ENCODE measurements around the gene AMBRA1. TPM values are rescaled to one million over a fixed set of nuclear protein-coding genes. Genes with fewer than 3 reads are reported as not detected.
A peak's percentile ranks its signal among the peaks of the same experiment; 100 is the strongest.

The AMBRA1 gene
- total and polyA plus RNA-seq, 2 donors (not counting 3 experiments of a cell fraction or from before 2014, with no cell fraction given) = 18.4 to 32.4 TPM

DNA sequence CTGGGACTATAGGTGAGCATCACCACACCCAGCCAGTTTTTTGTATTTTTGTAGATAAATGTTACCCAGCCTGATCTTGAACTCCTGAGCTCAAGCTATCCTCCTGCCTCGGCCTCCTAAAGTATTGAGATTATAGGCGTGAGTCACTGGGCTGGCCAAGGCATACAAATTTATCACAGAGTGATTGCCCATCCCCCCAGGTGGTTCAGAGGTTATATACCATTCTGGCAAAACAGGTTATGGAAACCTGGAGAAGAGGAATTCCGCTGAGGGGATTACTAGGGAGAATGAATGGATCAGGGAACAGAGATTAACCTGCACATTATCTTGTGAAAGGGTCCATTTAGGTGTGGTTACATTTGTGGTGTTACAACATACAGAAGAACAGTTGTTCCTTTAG, 31.6 kb upstream of the AMBRA1 start:
- H3K79me2 ChIP-seq (ENCODE audit: control insufficient read depth, insufficient read depth, low read length) = peaks cover 6% of the 10 kb centered on the region
- H3K9ac ChIP-seq (replicated peaks; ENCODE audit: extremely low read depth, insufficient read depth, low read length) = no peak overlapping the region
- CTCF ChIA-PET = interaction anchor here (1.2 kb wide), 1 partner anchor 23 kb away, joined by 3 read pairs; no protein-coding TSS in a partner anchor
- peaks cover 3 to 4% of the 10 kb centered on the region in 2 experiments for H3K36me3 ChIP-seq (ENCODE audit: control insufficient read depth in 2 of 2, extremely low read depth in 1 of 2, insufficient read depth in 2 of 2, low read length in 2 of 2)
- H3K9me3 ChIP-seq (replicated peaks; ENCODE audit: control insufficient read depth, insufficient read depth, low read length) = no peaks in the 10 kb centered on the region
- intact Hi-C loops (cut with micrococcal nuclease) = no loop called here
- H3K27ac ChIP-seq (ENCODE audit: insufficient read depth, low read depth, low read length) = no peak overlapping the region
- H3K9me1 ChIP-seq (replicated peaks; ENCODE audit: control insufficient read depth, extremely low read depth, insufficient read depth, low read length) = no peaks in the 10 kb centered on the region
- H3K27me3 ChIP-seq (ENCODE audit: control insufficient read depth in 2 of 2, insufficient read depth in 2 of 2, low read length in 2 of 2) = no peaks in the 10 kb centered on the region
- no peak overlapping the region for H2AFZ ChIP-seq (ENCODE audit: low read depth, low read length)
- no peak overlapping the region for H3K4me2 ChIP-seq (ENCODE audit: insufficient read depth, low read length)
- no peak overlapping the region for H3K4me3 ChIP-seq (replicated peaks in 1 of 3; ENCODE audit: insufficient read depth in 1 of 3, low read depth in 1 of 3, low read length in 3 of 3)
- POLR2A ChIA-PET = no interaction called here
- FAIRE-seq (peak; percentile 71), DNase-seq (ENCODE audit: low read depth, low spot score) (no peak)
- TF ChIP-seq MAX (IDR thresholded peaks at IDR 0.05; ENCODE audit: insufficient read depth, insufficient read length) (no peak), EZH2 (IDR thresholded peaks at IDR 0.05; ENCODE audit: borderline replicate concordance, low read depth, low read length, severe bottlenecking) (no peak), FOS (IDR thresholded peaks at IDR 0.05; ENCODE audit: borderline replicate concordance, insufficient read depth, low read length) (no peak), MYC (IDR thresholded peaks at IDR 0.05; ENCODE audit: low read depth, low read length) (no peak), GATA2 (IDR thresholded peaks at IDR 0.05; ENCODE audit: insufficient read depth, insufficient read length, low read depth, low read length) (no peak), JUN (IDR thresholded peaks at IDR 0.05; ENCODE audit: borderline replicate concordance, insufficient read depth, insufficient read length, low read depth) (no peak), POLR2AphosphoS5 (IDR thresholded peaks at IDR 0.05; ENCODE audit: insufficient read depth, low read depth, low read length) (no peak), POLR2A (IDR thresholded peaks at IDR 0.05; ENCODE audit: low read depth, low read length) (no peak)
- no TSS peak for BruUV-seq (replicated peaks)
- H4K20me1 ChIP-seq (replicated peaks; ENCODE audit: control insufficient read depth, extremely low read depth, insufficient read depth, low read length) = no peaks in the 10 kb centered on the region
- no peaks in the 10 kb centered on the region for H3K4me1 ChIP-seq (ENCODE audit: control insufficient read depth, extremely low read depth, insufficient read depth, low read length)
- dilution Hi-C loops (cut with MboI; ENCODE audit: extremely low pct_ligation_motif_present, low sequenced_read_pairs) = no loop called here

DNA sequence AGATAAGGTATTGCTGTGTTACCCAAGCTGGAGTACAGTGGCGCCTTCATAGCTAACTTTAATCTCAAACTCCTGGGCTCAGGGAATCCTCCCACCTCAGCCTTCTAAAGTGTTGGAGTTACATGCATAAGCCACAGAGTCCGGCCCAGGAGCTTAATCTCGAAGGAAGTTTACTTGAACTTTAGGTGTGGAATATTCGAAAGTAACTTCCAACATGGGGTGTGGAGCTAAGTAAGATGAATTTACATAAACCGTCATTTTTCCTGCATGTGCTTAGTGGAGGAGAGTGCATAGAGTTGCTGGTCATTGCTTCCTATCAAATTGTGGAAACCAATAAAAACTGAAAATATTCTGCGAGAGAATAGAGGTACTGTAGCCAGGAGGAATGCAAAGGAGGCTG, 25.0 kb upstream of the AMBRA1 start:
- no peak overlapping the region for H2AFZ ChIP-seq (ENCODE audit: low read depth, low read length)
- ChIA-PET POLR2A (interaction anchor here (0.6 kb wide), 3 partner anchors 11 to 205 kb away, joined by 3 to 4 read pairs (median 4); no protein-coding TSS in a partner anchor), CTCF (interaction anchor here (0.6 to 3.5 kb wide), 16 partner anchors 8 to 379 kb away, joined by 3 to 27 read pairs (median 6); partner anchors contain the start of gene AMBRA1)
- H3K9ac ChIP-seq (replicated peaks; ENCODE audit: extremely low read depth, insufficient read depth, low read length) = peak overlapping the region; percentile 95
- H3K79me2 ChIP-seq (ENCODE audit: control insufficient read depth, insufficient read depth, low read length) = peaks cover 19% of the 10 kb centered on the region
- H3K27me3 ChIP-seq (ENCODE audit: control insufficient read depth in 2 of 2, insufficient read depth in 2 of 2, low read length in 2 of 2) = no peaks in the 10 kb centered on the region
- FAIRE-seq = no peak
- no peaks in the 10 kb centered on the region for H4K20me1 ChIP-seq (replicated peaks; ENCODE audit: control insufficient read depth, extremely low read depth, insufficient read depth, low read length)
- H3K4me3 ChIP-seq (replicated peaks in 1 of 3; ENCODE audit: insufficient read depth in 1 of 3, low read depth in 1 of 3, low read length in 3 of 3) = peak overlapping the region in 1 of 3 experiments; percentile 2
- dilution Hi-C loops (cut with MboI; ENCODE audit: extremely low pct_ligation_motif_present, low sequenced_read_pairs) (no loop called here), intact Hi-C loops (cut with micrococcal nuclease) (no loop called here)
- no peaks in the 10 kb centered on the region for H3K36me3 ChIP-seq (ENCODE audit: control insufficient read depth in 2 of 2, extremely low read depth in 1 of 2, insufficient read depth in 2 of 2, low read length in 2 of 2)
- no peaks in the 10 kb centered on the region for H3K9me1 ChIP-seq (replicated peaks; ENCODE audit: control insufficient read depth, extremely low read depth, insufficient read depth, low read length)
- no TSS peak for BruUV-seq (replicated peaks)
- TF ChIP-seq GATA2 (IDR thresholded peaks at IDR 0.05; ENCODE audit: insufficient read depth, insufficient read length, low read depth, low read length) (no peak), FOS (IDR thresholded peaks at IDR 0.05; ENCODE audit: borderline replicate concordance, insufficient read depth, low read length) (no peak), POLR2A (IDR thresholded peaks at IDR 0.05; ENCODE audit: low read depth, low read length) (no peak)
- no peak for DNase-seq (ENCODE audit: low read depth, low spot score)
- H3K27ac ChIP-seq (ENCODE audit: insufficient read depth, low read depth, low read length) = no peak overlapping the region
- peak overlapping the region; percentile 81 for H3K4me2 ChIP-seq (ENCODE audit: insufficient read depth, low read length)
- H3K4me1 ChIP-seq (ENCODE audit: control insufficient read depth, extremely low read depth, insufficient read depth, low read length) = peaks cover 19% of the 10 kb centered on the region
- no peaks in the 10 kb centered on the region for H3K9me3 ChIP-seq (replicated peaks; ENCODE audit: control insufficient read depth, insufficient read depth, low read length)
